HG02938 (cell line): ENCODE measurements around the gene TAPBPL.

ENCODE experiments used
- ATAC-seq: cut with Tn5 transposase; IDR thresholded peaks from one replicate; pipeline ENCODE4 v1.9.1; 2021; ENCODE audit warnings: mild to moderate bottlenecking, moderate library complexity; ENCODE audit not compliant: unreplicated experiment

Gene TAPBPL

DNA sequence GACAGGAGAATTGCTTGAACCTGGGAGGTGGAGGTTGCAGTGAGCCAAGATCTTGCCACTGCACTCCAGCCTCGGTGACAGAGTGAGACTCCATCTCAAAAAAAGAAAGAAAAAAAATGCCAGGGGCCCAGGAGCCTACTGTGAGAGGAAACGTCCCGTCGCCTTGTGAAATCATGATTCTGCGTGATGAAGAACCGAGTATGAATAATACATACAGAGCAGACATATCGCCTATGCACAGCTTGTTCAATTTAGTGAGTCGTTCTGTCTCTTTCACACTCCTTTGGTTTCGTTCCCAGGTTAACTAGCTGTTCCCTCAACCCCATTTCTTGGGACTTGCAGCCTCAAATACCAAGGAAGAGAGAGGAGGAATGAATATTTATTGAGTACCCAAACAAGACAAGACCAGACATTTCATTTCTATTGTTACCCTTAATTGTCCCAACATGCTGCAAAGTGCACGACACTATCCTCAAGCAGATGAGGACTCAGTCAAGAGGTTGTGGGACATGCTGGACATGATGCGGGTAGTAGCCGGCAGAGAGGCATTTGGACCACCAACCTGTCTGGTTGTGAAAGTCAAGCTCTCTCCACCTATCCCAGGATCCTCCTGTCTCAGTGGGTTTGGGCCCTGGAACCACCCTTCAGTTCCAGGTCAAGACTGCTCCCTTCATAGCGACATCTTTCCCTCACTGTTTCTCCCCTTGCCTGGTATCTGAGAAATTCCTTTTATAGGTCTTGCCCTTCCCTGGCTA lies 15.7 kb upstream of the TAPBPL start:
- ATAC-seq, result no peak

DNA sequence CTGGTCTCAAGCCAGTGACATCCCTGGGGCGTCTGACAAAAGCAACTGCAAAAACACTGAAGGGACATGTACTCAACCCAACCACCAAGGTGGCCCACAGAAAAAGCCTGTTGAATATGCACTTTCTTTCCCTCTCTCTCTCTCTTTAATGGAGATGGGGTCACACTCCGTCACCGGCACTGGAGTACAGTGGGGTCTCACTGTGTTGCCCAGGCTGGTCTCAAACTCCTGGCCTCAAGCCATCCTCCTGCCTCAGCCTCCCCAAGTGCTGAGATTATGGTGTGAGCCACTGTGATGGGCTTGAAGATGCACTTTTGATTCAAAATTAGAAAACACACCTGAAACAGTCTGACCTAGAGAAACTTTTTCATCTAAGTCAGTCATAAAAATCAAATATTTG lies 14.3 kb upstream of the TAPBPL start:
- no peak for ATAC-seq

- ATAC-seq, result no peak
Observed at GRCh38 chr12:6438345-6438744, 13.5 kb upstream of the TAPBPL start.

- no peak for ATAC-seq
Observed at GRCh38 chr12:6440391-6440790, 11.5 kb upstream of the TAPBPL start.

- no peak for ATAC-seq
Observed at GRCh38 chr12:6442836-6443235, 9.0 kb upstream of the TAPBPL start.

DNA sequence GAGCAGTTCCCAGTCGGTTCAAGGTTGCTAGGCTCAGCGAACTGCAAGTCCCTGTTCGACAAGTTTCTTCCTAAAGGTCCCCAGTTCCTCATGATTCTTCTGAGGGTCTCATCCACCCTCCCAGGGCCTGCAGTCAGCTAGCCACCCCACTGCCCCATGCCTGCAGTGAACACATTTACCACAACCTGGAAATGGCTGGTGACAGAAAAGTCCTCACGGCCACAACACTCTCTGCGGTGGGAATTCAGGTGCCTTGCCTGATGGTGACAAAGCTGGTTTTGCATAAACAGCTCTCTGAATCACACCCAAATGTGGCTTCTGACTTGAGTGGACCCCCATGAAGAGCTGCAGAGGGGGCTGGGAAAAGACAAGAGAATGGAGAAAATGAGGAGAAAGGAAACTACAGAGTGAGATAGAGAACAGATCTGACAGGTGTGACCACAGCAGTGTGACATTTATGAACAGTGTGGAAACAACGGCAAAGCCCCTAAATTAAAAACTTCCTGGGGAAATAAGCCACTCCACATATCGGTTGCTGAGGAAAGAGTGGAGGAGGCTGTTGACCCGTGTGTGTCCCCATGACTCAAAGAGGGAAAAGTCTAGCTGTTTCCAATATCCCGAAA lies 8.4 kb upstream of the TAPBPL start:
- no peak for ATAC-seq

DNA sequence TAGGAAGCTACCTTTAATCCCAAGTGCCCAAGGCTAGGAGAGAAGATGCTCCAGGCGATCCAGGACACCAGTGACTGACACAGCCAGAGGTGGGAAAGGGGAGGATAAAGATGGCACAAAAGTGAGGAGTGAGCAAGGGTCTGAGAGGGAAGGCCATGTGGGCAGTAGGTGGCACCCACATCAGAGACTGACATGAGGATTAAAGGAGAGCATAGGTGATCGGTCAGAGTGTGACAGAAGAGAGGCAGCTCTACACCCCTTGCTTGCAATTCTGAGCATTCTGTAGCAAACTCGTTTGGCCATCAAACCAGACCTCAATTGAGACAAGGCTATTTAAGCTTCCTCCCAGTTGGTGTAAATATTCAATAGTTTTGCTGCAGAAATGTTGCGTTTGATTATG lies 7.8 kb upstream of the TAPBPL start:
- no peak for ATAC-seq

DNA sequence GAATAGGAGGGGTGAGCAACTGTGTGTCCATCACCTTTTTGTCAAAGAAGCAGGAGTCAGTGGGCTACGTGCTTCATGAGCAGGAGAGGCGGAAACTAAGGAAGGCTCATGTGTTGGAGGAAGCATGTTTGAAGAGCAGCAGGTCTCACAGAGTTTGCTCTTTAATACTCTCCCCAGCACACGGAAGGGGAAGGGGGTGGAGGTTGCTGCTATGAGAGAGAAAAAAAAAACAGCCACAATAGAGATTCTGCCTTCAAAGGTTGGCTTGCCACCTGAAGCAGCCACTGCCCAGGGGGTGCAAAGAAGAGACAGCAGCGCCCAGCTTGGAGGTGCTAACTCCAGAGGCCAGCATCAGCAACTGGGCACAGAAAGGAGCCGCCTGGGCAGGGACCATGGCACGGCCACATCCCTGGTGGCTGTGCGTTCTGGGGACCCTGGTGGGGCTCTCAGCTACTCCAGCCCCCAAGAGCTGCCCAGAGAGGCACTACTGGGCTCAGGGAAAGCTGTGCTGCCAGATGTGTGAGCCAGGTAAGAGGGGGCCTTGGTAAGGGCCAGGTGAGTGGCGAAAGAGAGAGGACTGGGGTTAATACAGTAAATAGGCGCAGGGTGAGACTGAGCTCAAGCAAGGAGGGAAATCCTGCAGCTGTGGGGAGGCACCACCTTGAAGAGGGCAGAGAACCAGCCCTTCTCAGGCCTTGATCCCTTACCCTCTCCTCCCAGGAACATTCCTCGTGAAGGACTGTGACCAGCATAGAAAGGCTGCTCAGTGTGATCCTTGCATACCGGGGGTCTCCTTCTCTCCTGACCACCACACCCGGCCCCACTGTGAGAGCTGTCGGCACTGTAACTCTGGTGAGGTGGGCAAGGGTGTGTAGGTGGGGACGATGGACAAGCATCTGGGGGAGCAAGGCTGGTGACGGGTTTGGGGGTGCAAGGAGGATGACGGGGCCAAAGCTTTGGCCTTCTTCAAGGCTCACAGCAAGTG lies 6.8 kb upstream of the TAPBPL start, which contains the start of gene CD27:
Gene CD27, plus strand, starts transcription at position 252 of the 985 bp plus-strand sequence. Its CDS starts 141 bp downstream, at position 393.
- ATAC-seq, result no peak

- ATAC-seq, result no peak
Observed at GRCh38 chr12:6450091-6450868, 1.6 kb upstream of the TAPBPL start.

- no peak for ATAC-seq
Observed at GRCh38 chr12:6450869-6451347, 934 bp upstream of the TAPBPL start.

GRCh38 chr12:6452245-6452943 lies 552 bp downstream of the TAPBPL start:
- no peak for ATAC-seq

DNA sequence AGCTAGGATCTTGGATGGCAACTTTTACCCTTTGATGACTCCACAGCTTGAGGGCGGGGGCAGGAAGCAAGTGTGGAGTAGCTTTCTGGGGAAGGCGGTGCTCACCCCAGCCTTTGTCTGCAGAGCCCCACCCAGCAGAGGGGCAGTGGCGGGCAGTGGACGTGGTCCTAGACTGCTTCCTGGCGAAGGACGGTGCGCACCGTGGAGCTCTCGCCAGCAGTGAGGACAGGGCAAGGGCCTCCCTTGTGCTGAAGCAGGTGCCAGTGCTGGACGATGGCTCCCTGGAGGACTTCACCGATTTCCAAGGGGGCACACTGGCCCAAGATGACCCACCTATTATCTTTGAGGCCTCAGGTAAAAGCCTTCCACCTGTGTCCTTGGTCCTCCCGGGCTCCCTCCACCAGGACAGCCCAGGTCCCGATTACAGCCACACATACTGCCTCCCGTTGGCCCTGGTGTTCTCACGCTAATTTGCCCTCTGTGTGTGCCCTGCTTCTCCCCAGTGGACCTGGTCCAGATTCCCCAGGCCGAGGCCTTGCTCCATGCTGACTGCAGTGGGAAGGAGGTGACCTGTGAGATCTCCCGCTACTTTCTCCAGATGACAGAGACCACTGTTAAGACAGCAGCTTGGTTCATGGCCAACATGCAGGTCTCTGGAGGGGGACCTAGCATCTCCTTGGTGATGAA lies 1.2 kb downstream of the TAPBPL start:
- ATAC-seq, result no peak

DNA sequence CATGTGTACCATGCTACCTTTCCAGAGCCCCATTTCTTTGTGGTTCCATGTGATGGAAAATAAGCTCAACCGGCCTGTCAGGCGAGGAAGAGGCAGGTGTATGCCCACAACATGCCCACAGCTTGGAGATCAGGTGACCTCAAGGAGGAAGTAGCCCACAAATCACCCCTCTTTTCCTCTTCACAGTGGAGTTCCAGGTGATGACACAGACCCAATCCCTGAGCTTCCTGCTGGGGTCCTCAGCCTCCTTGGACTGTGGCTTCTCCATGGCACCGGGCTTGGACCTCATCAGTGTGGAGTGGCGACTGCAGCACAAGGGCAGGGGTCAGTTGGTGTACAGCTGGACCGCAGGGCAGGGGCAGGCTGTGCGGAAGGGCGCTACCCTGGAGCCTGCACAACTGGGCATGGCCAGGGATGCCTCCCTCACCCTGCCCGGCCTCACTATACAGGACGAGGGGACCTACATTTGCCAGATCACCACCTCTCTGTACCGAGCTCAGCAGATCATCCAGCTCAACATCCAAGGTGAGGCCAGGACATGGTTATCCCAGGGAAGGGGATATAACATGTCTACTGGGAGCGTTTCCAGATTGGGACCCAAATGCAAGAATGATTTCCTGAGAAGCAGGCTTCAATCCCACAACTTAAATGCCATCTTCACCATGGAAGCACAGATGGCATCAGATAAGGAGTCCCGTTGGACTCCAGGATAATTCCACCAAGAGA lies 5.5 kb downstream of the TAPBPL start:
- ATAC-seq, result no peak

DNA sequence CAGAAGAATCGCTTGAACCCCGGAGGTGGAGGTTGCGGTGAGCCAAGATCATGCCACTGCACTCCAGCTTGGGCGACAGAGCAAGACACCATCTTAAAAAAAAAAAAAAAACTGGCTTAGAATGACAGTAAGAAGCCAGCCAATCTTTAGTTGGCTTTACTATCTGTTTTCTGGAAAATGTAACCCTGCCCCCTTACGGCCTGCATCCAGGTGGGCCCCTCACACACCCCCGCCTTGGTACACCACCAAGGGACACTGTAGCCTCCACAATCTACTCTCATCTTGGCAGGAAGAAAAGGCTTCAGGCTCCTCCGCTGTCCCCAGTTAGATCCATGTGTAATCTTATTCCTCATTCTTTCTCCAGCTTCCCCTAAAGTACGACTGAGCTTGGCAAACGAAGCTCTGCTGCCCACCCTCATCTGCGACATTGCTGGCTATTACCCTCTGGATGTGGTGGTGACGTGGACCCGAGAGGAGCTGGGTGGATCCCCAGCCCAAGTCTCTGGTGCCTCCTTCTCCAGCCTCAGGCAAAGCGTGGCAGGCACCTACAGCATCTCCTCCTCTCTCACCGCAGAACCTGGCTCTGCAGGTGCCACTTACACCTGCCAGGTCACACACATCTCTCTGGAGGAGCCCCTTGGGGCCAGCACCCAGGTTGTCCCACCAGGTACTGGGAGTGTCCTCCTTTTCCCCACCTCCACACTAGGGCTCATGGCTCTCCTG lies 6.6 kb downstream of the TAPBPL start:
- ATAC-seq, result no peak

DNA sequence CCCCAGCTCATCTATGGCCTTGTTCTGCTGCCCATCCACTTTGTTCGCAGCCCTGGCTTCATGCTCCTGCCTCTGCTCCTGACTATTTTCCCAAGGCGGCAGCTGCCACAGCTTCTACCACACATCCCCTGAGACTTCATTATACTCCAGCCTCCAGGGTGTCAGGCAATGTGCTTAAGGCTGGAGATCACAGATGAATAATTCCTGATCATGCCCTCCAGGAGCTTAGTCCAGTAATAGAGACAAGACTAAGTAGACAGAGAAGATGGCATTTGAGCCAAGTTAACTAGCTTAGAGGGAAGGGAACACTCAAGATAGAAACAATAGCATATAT lies 7.1 kb downstream of the TAPBPL start:
- ATAC-seq, result no peak

DNA sequence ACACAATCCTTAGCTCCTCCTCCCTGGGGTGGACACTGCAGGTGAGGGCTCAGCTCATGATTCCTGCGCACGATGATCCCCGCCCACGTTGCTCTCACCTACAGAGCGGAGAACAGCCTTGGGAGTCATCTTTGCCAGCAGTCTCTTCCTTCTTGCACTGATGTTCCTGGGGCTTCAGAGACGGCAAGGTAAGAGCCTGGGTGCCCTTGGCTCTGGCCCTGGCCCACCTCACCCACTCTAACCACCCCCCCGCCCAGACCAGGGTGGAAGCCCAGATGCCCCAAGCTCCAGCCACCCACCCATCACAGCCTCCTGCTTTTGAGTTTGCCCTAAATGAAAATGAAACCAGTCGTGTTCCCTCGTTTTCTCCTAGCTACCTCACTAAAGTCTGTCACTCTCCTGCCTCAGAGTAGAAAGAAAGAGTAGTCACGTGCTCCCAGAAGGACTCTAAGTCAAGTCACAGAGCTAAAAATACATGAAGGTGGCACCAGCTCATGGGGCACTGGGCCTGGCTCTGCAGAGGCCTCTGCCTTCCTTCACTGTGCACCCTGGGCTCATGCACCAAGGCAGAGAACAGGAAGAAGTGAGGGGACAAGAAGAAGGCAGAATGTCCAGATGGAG lies 9.0 kb downstream of the TAPBPL start:
- no peak for ATAC-seq

DNA sequence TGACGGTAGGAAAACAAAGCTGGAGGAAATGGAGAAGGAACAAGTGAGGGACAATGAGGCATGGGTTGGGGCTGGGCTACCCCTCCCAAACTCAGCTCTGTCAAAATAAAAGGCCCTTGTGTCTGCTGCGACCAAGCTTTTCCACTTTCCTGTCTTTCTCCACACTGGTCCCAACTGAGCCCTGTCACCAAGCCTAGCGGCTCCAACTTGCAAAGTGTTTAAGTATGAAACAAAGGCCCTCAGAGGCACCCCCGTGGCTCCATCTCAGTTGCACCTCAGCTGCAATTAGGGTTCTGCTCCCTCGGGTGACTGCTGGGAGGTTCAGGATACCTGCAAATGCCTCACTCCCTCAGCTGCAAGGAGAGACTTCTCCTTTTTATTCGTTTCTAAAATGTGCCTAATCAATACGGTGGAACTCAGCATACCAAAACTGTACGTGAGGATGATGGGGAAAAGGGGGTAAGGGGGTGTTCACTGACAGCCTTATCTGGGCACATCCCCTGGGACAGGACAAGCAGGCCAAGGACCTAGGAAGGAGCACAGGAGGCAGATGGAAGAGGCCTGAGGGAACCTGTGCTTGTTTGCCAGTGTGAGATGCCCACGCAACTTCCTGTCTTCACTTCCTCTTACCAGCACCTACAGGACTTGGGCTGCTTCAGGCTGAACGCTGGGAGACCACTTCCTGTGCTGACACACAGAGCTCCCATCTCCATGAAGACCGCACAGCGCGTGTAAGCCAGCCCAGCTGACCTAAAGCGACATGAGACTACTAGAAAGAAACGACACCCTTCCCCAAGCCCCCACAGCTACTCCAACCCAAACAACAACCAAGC lies 9.8 kb downstream of the TAPBPL start:
- ATAC-seq, result peak; percentile 79
